Measurements from ENCODE around the gene OR6B1.

OR6B1 gene

GRCh38 chr7:144000020-144000419 is at the start of gene OR6B1:
Gene OR6B1 (plus strand): TSS chr7:144000320. CDS start chr7:144003997, 3,677 bp downstream.
- no peaks in the 10 kb centered on the region for H3K9me3 ChIP-seq (ENCODE audit: control insufficient read depth in 1 of 2, low read length in 2 of 2)
- H3K4me3 ChIP-seq (ENCODE audit: low read depth in 1 of 2, low read length in 2 of 2): no peak within 1 kb of the TSS

DNA sequence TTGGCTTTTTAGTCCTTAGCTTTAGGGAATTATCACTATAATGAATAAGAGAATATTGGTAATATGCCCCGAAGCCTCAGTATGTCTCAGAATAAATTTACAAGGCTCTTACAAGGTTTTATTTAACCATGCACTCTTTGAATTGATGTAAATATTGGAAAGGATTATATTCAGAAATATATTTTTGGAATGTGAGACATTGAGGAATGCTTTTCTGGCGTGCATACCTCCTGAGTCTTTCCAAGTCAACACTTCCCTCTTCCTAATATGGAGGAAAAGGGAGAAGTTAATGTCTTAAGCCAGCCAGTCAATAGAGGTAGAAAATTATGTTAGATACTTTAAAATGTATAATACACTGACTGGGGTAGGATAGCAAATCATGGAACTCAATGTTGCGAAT is 46.7 kb upstream of the OR6B1 start:
- H3K36me3 ChIP-seq (ENCODE audit: control insufficient read depth in 1 of 2, insufficient read depth in 2 of 2, low read length in 2 of 2): no peaks in the 10 kb centered on the region
- no peak overlapping the region for H3K27ac ChIP-seq (ENCODE audit: low read depth, low read length)
- no peaks in the 10 kb centered on the region for H3K9me3 ChIP-seq (ENCODE audit: control insufficient read depth in 1 of 2, low read length in 2 of 2)
- no peak overlapping the region for H3K9ac ChIP-seq (ENCODE audit: low read depth in 1 of 2, low read length in 2 of 2)
- no peak overlapping the region for H3K4me3 ChIP-seq (ENCODE audit: low read depth in 1 of 2, low read length in 2 of 2)
- peaks cover 0 to 10% of the 10 kb centered on the region in 2 donors for H3K27me3 ChIP-seq (ENCODE audit: control insufficient read depth in 1 of 2, insufficient read depth in 2 of 2, low read length in 2 of 2)
- H3K4me1 ChIP-seq (ENCODE audit: control insufficient read depth in 1 of 2, insufficient read depth in 2 of 2, low read length in 2 of 2): no peaks in the 10 kb centered on the region

More at GRCh38 chr7:144000020-144000419, at the start of gene OR6B1:
- no peaks in the 10 kb centered on the region for H3K36me3 ChIP-seq (ENCODE audit: control insufficient read depth in 1 of 2, insufficient read depth in 2 of 2, low read length in 2 of 2)
- H3K4me1 ChIP-seq (ENCODE audit: control insufficient read depth in 1 of 2, insufficient read depth in 2 of 2, low read length in 2 of 2): no peaks in the 10 kb centered on the region
- H3K27ac ChIP-seq (ENCODE audit: low read depth, low read length): no peak within 1 kb of the TSS
- H3K27me3 ChIP-seq (ENCODE audit: control insufficient read depth in 1 of 2, insufficient read depth in 2 of 2, low read length in 2 of 2): no peaks in the 10 kb centered on the region
- no peak within 1 kb of the TSS for H3K9ac ChIP-seq (ENCODE audit: low read depth in 1 of 2, low read length in 2 of 2)

DNA sequence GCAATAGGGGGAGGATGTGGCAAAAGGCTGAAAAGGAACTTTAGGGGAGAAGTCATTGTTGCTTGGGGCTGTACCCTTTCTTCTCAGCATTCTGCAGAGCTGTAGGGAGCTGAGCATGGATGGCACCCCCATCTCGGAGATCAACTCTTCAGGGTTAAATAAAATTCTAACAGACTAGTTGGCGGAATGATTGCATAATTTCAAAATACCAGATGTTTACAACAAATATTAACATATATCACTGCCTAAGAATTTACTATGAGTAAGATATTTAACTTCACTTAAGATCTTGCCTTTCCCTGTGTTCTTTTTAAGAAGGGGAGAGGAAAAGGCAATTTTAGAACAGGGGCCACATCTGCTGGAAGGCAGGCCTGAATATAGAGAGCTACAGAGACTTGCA is 46.0 kb upstream of the OR6B1 start:
- H3K27me3 ChIP-seq (ENCODE audit: control insufficient read depth in 1 of 2, insufficient read depth in 2 of 2, low read length in 2 of 2): peaks cover 0 to 10% of the 10 kb centered on the region in 2 donors
- H3K9ac ChIP-seq (ENCODE audit: low read depth in 1 of 2, low read length in 2 of 2): no peak overlapping the region
- no peaks in the 10 kb centered on the region for H3K4me1 ChIP-seq (ENCODE audit: control insufficient read depth in 1 of 2, insufficient read depth in 2 of 2, low read length in 2 of 2)
- H3K27ac ChIP-seq (ENCODE audit: low read depth, low read length): no peak overlapping the region
- no peak overlapping the region for H3K4me3 ChIP-seq (ENCODE audit: low read depth in 1 of 2, low read length in 2 of 2)
- H3K36me3 ChIP-seq (ENCODE audit: control insufficient read depth in 1 of 2, insufficient read depth in 2 of 2, low read length in 2 of 2): no peaks in the 10 kb centered on the region
- no peaks in the 10 kb centered on the region for H3K9me3 ChIP-seq (ENCODE audit: control insufficient read depth in 1 of 2, low read length in 2 of 2)

DNA sequence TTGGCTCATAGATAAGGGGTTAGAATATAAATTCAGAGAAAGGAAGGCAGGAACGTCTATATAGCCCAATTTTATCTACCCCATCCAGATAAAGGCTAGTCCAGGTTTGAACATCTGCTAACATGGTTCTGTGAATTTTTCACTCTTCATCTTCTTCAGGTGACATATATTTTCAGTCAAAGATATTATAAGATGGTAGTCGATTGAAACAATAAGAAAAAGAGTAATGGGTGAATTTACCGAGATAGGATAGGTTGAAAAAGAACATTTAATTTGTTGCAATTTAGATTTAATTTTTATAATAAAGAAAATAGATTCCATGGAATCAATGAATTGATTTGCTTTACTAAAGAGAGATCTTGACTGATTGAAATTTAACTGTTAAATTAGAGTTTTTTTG is 45.6 kb upstream of the OR6B1 start, which contains the start of gene OR2F1:
Gene OR2F1, plus strand, starts transcription at position 301 of the 400 bp plus-strand sequence. CDS start 5,127 bp downstream, outside the sequence.
- no peaks in the 10 kb centered on the region for H3K36me3 ChIP-seq (ENCODE audit: control insufficient read depth in 1 of 2, insufficient read depth in 2 of 2, low read length in 2 of 2)
- peaks cover 0 to 10% of the 10 kb centered on the region in 2 donors for H3K27me3 ChIP-seq (ENCODE audit: control insufficient read depth in 1 of 2, insufficient read depth in 2 of 2, low read length in 2 of 2)
- H3K4me1 ChIP-seq (ENCODE audit: control insufficient read depth in 1 of 2, insufficient read depth in 2 of 2, low read length in 2 of 2): no peaks in the 10 kb centered on the region
- H3K9ac ChIP-seq (ENCODE audit: low read depth in 1 of 2, low read length in 2 of 2): no peak within 1 kb of the TSS
- no peak within 1 kb of the TSS for H3K4me3 ChIP-seq (ENCODE audit: low read depth in 1 of 2, low read length in 2 of 2)
- H3K27ac ChIP-seq (ENCODE audit: low read depth, low read length): no peak within 1 kb of the TSS
- no peaks in the 10 kb centered on the region for H3K9me3 ChIP-seq (ENCODE audit: control insufficient read depth in 1 of 2, low read length in 2 of 2)

GRCh38 chr7:143958781-143959180 is 41.3 kb upstream of the OR6B1 start:
- no peak overlapping the region for H3K9ac ChIP-seq (ENCODE audit: low read depth in 1 of 2, low read length in 2 of 2)
- H3K9me3 ChIP-seq (ENCODE audit: control insufficient read depth in 1 of 2, low read length in 2 of 2): no peaks in the 10 kb centered on the region
- H3K27ac ChIP-seq (ENCODE audit: low read depth, low read length): no peak overlapping the region
- no peaks in the 10 kb centered on the region for H3K36me3 ChIP-seq (ENCODE audit: control insufficient read depth in 1 of 2, insufficient read depth in 2 of 2, low read length in 2 of 2)
- peaks cover 0 to 10% of the 10 kb centered on the region in 2 donors for H3K27me3 ChIP-seq (ENCODE audit: control insufficient read depth in 1 of 2, insufficient read depth in 2 of 2, low read length in 2 of 2)
- no peak overlapping the region for H3K4me3 ChIP-seq (ENCODE audit: low read depth in 1 of 2, low read length in 2 of 2)
- H3K4me1 ChIP-seq (ENCODE audit: control insufficient read depth in 1 of 2, insufficient read depth in 2 of 2, low read length in 2 of 2): no peaks in the 10 kb centered on the region

DNA sequence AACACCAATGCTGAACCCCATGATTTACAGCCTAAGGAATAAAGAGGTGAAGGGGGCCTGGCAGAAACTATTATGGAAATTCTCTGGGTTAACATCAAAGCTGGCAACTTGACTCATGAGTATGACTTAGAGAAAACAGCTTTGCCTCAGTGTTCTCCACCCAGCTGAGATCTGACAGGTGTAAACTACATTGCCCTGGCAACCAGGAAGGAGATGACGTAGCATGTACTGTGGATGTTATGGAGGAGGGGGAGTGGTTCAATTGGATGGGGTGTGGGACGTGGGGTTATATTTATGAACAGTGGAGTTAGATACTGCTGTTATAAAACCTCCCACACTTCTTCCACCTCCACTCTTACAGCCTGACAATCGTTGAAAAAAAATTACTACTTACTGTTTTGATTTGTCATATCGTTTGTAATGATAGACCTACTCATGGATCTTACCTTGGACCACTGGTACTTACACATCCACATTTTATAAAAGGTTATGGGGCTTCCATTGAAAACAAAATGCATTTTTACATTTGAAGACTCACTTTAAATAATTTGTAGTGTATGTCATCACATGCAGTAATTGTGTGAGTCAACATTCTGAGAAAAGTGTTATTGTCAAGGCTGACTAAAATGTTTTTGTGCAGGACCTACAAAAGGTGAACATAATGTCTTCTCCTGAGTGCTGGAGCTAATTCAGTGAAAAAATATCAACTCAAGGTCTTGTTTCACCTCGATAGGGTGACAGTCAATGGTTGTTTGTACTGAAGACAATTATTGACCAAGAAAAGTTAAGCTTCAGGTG is 39.1 kb upstream of the OR6B1 start:
- no peak overlapping the region for H3K9ac ChIP-seq (ENCODE audit: low read depth in 1 of 2, low read length in 2 of 2)
- H3K36me3 ChIP-seq (ENCODE audit: control insufficient read depth in 1 of 2, insufficient read depth in 2 of 2, low read length in 2 of 2): no peaks in the 10 kb centered on the region
- no peak overlapping the region for H3K27ac ChIP-seq (ENCODE audit: low read depth, low read length)
- no peaks in the 10 kb centered on the region for H3K9me3 ChIP-seq (ENCODE audit: control insufficient read depth in 1 of 2, low read length in 2 of 2)
- H3K4me1 ChIP-seq (ENCODE audit: control insufficient read depth in 1 of 2, insufficient read depth in 2 of 2, low read length in 2 of 2): peaks cover 0 to 2% of the 10 kb centered on the region in 2 donors
- H3K27me3 ChIP-seq (ENCODE audit: control insufficient read depth in 1 of 2, insufficient read depth in 2 of 2, low read length in 2 of 2): peaks cover 0 to 6% of the 10 kb centered on the region in 2 donors
- no peak overlapping the region for H3K4me3 ChIP-seq (ENCODE audit: low read depth in 1 of 2, low read length in 2 of 2)

- no peaks in the 10 kb centered on the region for H3K27me3 ChIP-seq (ENCODE audit: control insufficient read depth in 1 of 2, insufficient read depth in 2 of 2, low read length in 2 of 2)
- H3K4me3 ChIP-seq (ENCODE audit: low read depth in 1 of 2, low read length in 2 of 2): no peak overlapping the region
- H3K36me3 ChIP-seq (ENCODE audit: control insufficient read depth in 1 of 2, insufficient read depth in 2 of 2, low read length in 2 of 2): no peaks in the 10 kb centered on the region
- H3K9me3 ChIP-seq (ENCODE audit: control insufficient read depth in 1 of 2, low read length in 2 of 2): no peaks in the 10 kb centered on the region
- no peak overlapping the region for H3K9ac ChIP-seq (ENCODE audit: low read depth in 1 of 2, low read length in 2 of 2)
- peaks cover 0 to 2% of the 10 kb centered on the region in 2 donors for H3K4me1 ChIP-seq (ENCODE audit: control insufficient read depth in 1 of 2, insufficient read depth in 2 of 2, low read length in 2 of 2)
- H3K27ac ChIP-seq (ENCODE audit: low read depth, low read length): no peak overlapping the region
Measured at GRCh38 chr7:143965280-143965679, 34.8 kb upstream of the OR6B1 start.

GRCh38 chr7:143967398-143967797 is 32.7 kb upstream of the OR6B1 start:
- no peak overlapping the region for H3K9ac ChIP-seq (ENCODE audit: low read depth in 1 of 2, low read length in 2 of 2)
- H3K4me1 ChIP-seq (ENCODE audit: control insufficient read depth in 1 of 2, insufficient read depth in 2 of 2, low read length in 2 of 2): peaks cover 0 to 2% of the 10 kb centered on the region in 2 donors
- H3K36me3 ChIP-seq (ENCODE audit: control insufficient read depth in 1 of 2, insufficient read depth in 2 of 2, low read length in 2 of 2): no peaks in the 10 kb centered on the region
- no peaks in the 10 kb centered on the region for H3K9me3 ChIP-seq (ENCODE audit: control insufficient read depth in 1 of 2, low read length in 2 of 2)
- no peak overlapping the region for H3K27ac ChIP-seq (ENCODE audit: low read depth, low read length)
- no peaks in the 10 kb centered on the region for H3K27me3 ChIP-seq (ENCODE audit: control insufficient read depth in 1 of 2, insufficient read depth in 2 of 2, low read length in 2 of 2)
- H3K4me3 ChIP-seq (ENCODE audit: low read depth in 1 of 2, low read length in 2 of 2): no peak overlapping the region

GRCh38 chr7:143973870-143974416 is 26.2 kb upstream of the OR6B1 start:
- Histone ChIP-seq H3K4me1 (ENCODE audit: control insufficient read depth in 1 of 2, insufficient read depth in 2 of 2, low read length in 2 of 2) (peaks cover 0 to 6% of the 10 kb centered on the region in 2 donors), H3K27me3 (ENCODE audit: control insufficient read depth in 1 of 2, insufficient read depth in 2 of 2, low read length in 2 of 2) (no peaks in the 10 kb centered on the region), H3K9me3 (ENCODE audit: control insufficient read depth in 1 of 2, low read length in 2 of 2) (no peaks in the 10 kb centered on the region), H3K36me3 (ENCODE audit: control insufficient read depth in 1 of 2, insufficient read depth in 2 of 2, low read length in 2 of 2) (no peaks in the 10 kb centered on the region), H3K27ac (ENCODE audit: low read depth, low read length) (no peak overlapping the region), H3K9ac (ENCODE audit: low read depth in 1 of 2, low read length in 2 of 2) (no peak overlapping the region), H3K4me3 (ENCODE audit: low read depth in 1 of 2, low read length in 2 of 2) (no peak overlapping the region)

DNA sequence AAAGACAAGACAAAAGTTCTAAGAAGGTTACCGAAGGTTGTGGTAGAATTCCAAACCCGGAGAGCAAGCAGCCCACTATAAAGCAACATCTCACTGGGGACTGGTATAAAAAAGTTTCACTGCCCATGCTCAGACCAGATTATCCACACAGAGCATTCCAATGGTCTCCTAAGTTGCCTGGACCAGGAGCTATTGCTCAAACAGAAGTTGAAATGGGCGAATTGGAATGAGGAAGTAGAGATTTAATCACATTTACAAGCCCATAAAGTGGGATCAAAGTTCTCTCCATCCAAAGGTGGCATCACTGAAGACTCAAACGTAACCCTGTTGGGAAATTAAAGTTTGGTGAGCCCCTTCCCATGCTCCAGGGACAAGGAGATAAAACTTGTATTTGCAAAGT is 25.7 kb upstream of the OR6B1 start:
- no peaks in the 10 kb centered on the region for H3K9me3 ChIP-seq (ENCODE audit: control insufficient read depth in 1 of 2, low read length in 2 of 2)
- H3K36me3 ChIP-seq (ENCODE audit: control insufficient read depth in 1 of 2, insufficient read depth in 2 of 2, low read length in 2 of 2): no peaks in the 10 kb centered on the region
- no peak overlapping the region for H3K27ac ChIP-seq (ENCODE audit: low read depth, low read length)
- H3K9ac ChIP-seq (ENCODE audit: low read depth in 1 of 2, low read length in 2 of 2): no peak overlapping the region
- no peaks in the 10 kb centered on the region for H3K27me3 ChIP-seq (ENCODE audit: control insufficient read depth in 1 of 2, insufficient read depth in 2 of 2, low read length in 2 of 2)
- peaks cover 0 to 6% of the 10 kb centered on the region in 2 donors for H3K4me1 ChIP-seq (ENCODE audit: control insufficient read depth in 1 of 2, insufficient read depth in 2 of 2, low read length in 2 of 2)
- no peak overlapping the region for H3K4me3 ChIP-seq (ENCODE audit: low read depth in 1 of 2, low read length in 2 of 2)
